ENCODE measurements around the gene SUPT3H.
"Not testable (repeated sequence)": the region's sequence is repeated elsewhere in the genome, so short reads cannot be mapped to it uniquely, and the experiment has no call there.

The SUPT3H gene

GRCh38 chr6:45054610-45055009 is 323.1 kb downstream of the SUPT3H start:
- H3K4me3 ChIP-seq (ENCODE audit: low read depth, low read length) = no peak overlapping the region
- peak; percentile 70 for DNase-seq (ENCODE audit: low read depth)
- no peak for TF ChIP-seq CTCF (conservative IDR thresholded peaks at IDR 0.05; ENCODE audit: low read depth, low read length)

GRCh38 chr6:45052325-45052724 is 325.4 kb downstream of the SUPT3H start:
- no peak for DNase-seq (ENCODE audit: low read depth)
- H3K4me3 ChIP-seq (ENCODE audit: low read depth, low read length) = no peak overlapping the region
- TF ChIP-seq CTCF (conservative IDR thresholded peaks at IDR 0.05; ENCODE audit: low read depth, low read length) = no peak

- peak; percentile 48 for DNase-seq (ENCODE audit: low read depth)
- TF ChIP-seq CTCF (conservative IDR thresholded peaks at IDR 0.05; ENCODE audit: low read depth, low read length) = no peak
- no peak overlapping the region for H3K4me3 ChIP-seq (ENCODE audit: low read depth, low read length)
Measured at GRCh38 chr6:45049188-45049843, 328.4 kb downstream of the SUPT3H start.

GRCh38 chr6:45047573-45047972 is 330.2 kb downstream of the SUPT3H start:
- TF ChIP-seq CTCF (conservative IDR thresholded peaks at IDR 0.05; ENCODE audit: low read depth, low read length) = no peak
- H3K4me3 ChIP-seq (ENCODE audit: low read depth, low read length) = no peak overlapping the region
- no peak for DNase-seq (ENCODE audit: low read depth)

- no peak overlapping the region for H3K4me3 ChIP-seq (ENCODE audit: low read depth, low read length)
- TF ChIP-seq CTCF (conservative IDR thresholded peaks at IDR 0.05; ENCODE audit: low read depth, low read length) = no peak
- DNase-seq (ENCODE audit: low read depth) = no peak
Measured at GRCh38 chr6:45045253-45045601, 332.5 kb downstream of the SUPT3H start.

- no peak for TF ChIP-seq CTCF (conservative IDR thresholded peaks at IDR 0.05; ENCODE audit: low read depth, low read length)
- H3K4me3 ChIP-seq (ENCODE audit: low read depth, low read length) = no peak overlapping the region
- DNase-seq (ENCODE audit: low read depth) = no peak
Measured at GRCh38 chr6:45044510-45045252, 333.1 kb downstream of the SUPT3H start.

GRCh38 chr6:45044086-45044485 is 333.6 kb downstream of the SUPT3H start:
- no peak for TF ChIP-seq CTCF (conservative IDR thresholded peaks at IDR 0.05; ENCODE audit: low read depth, low read length)
- no peak for DNase-seq (ENCODE audit: low read depth)
- no peak overlapping the region for H3K4me3 ChIP-seq (ENCODE audit: low read depth, low read length)

GRCh38 chr6:45042673-45043072 is 335.1 kb downstream of the SUPT3H start:
- DNase-seq (ENCODE audit: low read depth); H3K4me3 ChIP-seq (ENCODE audit: low read depth, low read length): not testable (repeated sequence)
